HepG2 (cell line): Measurements from ENCODE around the gene SERTAD2. TPM values are rescaled to one million over a fixed set of nuclear protein-coding genes. Genes with fewer than 3 reads are reported as not detected.

Experiments
- ATAC-seq: fragments of 200-7000 bp; cut with Tn5 transposase; 3 replicates; pipeline ENCODE4 v1.9.1; 2020; ENCODE audit warnings: mild to moderate bottlenecking, moderate library complexity
- BruUV-seq: library from RNA; stranded (reverse); fragments of 400-500 nt; replicated peaks from 2 replicates; lab custom pipeline; 2021; lab: Mats Ljungman, UMichigan
- CTCF ChIA-PET: fragments of 300-600 bp; formaldehyde crosslinking; extraction: SDS; loops from one replicate; lab custom pipeline; 2021; ENCODE audit warnings: low total read pairs, inconsistent platforms, low intra/inter-chr PET ratio; lab: Yijun Ruan, JAX
- POLR2A ChIA-PET: fragments of 350-600 bp; sonication (Branson Sonifier 250); formaldehyde crosslinking; loops from one replicate; lab custom pipeline; 2020; ENCODE audit warnings: antibody characterized with exemption, inconsistent platforms; lab: Yijun Ruan, JAX
- DNase-seq: peaks from one replicate; pipeline ENCODE4 v3.0.0-alpha.2; 2015; ENCODE audit warnings: low spot score
- FAIRE-seq: peaks from 3 replicates; lab custom pipeline; 2011; peaks lifted over from hg19 to GRCh38; lab: Jason Lieb, UNC
- H2AFZ ChIP-seq: one replicate; pipeline ENCODE4 v1.6.1; 2011; ENCODE audit warnings: low read length, inconsistent platforms
- H3K27ac ChIP-seq: fragments of 300-600 bp; 3 replicates; pipeline ENCODE4 v1.8.0; 2011; ENCODE audit warnings: mixed run types, mild to moderate bottlenecking, mixed read lengths, low read length, inconsistent platforms; ENCODE audit not compliant: insufficient read depth; ENCODE audit errors: extremely low read length
- H3K27me3 ChIP-seq, 2 experiments: fragments of 200-600 bp in 1 of 2; 2 replicates in 1 of 2; 3 replicates in 1 of 2; pipeline versions ENCODE4 v1.6.0 to v1.8.0; 2011; ENCODE audit warnings: low read length in 2 of 2, mild to moderate bottlenecking in 2 of 2, moderate library complexity in 2 of 2, inconsistent platforms in 1 of 2; ENCODE audit not compliant: insufficient read depth in 2 of 2, control insufficient read depth in 1 of 2
- H3K36me3 ChIP-seq, 2 experiments: fragments of 200-600 bp in 1 of 2; replicated peaks in 1 of 2; 2 replicates in 1 of 2; 3 replicates in 1 of 2; pipeline versions ENCODE4 v1.5.1 to v1.8.0; 2011; ENCODE audit warnings: low read length in 2 of 2, inconsistent platforms in 1 of 2; ENCODE audit not compliant: insufficient read depth in 2 of 2, control insufficient read depth in 1 of 2
- H3K4me1 ChIP-seq: 2 replicates; pipeline ENCODE4 v1.5.1; 2012; ENCODE audit warnings: low read length, inconsistent platforms; ENCODE audit not compliant: insufficient read depth
- H3K4me2 ChIP-seq: 2 replicates; pipeline ENCODE4 v1.6.0; 2011; ENCODE audit warnings: low read depth, low read length, inconsistent platforms
- H3K4me3 ChIP-seq, 3 experiments: fragments of 200-600 bp in 1 of 3; sonication (generic), shearing (Covaris generic) in 1 of 3; replicated peaks in 1 of 3; 2 replicates each; pipeline ENCODE4 v1.5.1; 2011 to 2016; ENCODE audit warnings: low read length in 3 of 3, inconsistent platforms in 2 of 3, low read depth in 2 of 3, mild to moderate bottlenecking in 2 of 3, control low read depth in 1 of 3, mixed read lengths in 1 of 3; ENCODE audit not compliant: insufficient read depth in 1 of 3
- H3K79me2 ChIP-seq: one replicate; pipeline ENCODE4 v1.6.1; 2011; ENCODE audit warnings: low read length, inconsistent platforms; ENCODE audit not compliant: insufficient read depth
- H3K9ac ChIP-seq: 2 replicates; pipeline ENCODE4 v1.6.0; 2011; ENCODE audit warnings: mild to moderate bottlenecking, low read depth, low read length, inconsistent platforms; ENCODE audit not compliant: insufficient read depth
- H3K9me3 ChIP-seq: 2 replicates; pipeline ENCODE4 v1.5.1; 2012; ENCODE audit warnings: mild to moderate bottlenecking, low read length
- H4K20me1 ChIP-seq: 2 replicates; pipeline ENCODE4 v1.6.0; 2011; ENCODE audit warnings: inconsistent platforms, mild to moderate bottlenecking, low read length, moderate library complexity; ENCODE audit not compliant: insufficient read depth
- PAXIP1 ChIP-seq: sonication (generic); formaldehyde crosslinking; conservative IDR thresholded peaks from 2 replicates; pipeline ENCODE4 v1.4.0; 2020; ENCODE audit warnings: mild to moderate bottlenecking, missing genetic modification reagents, moderate library complexity
- RFX1 ChIP-seq: fragments of 450-650 bp; IDR thresholded peaks from 2 replicates; pipeline ENCODE4 v1.6.1; 2017
- SIX1 ChIP-seq: sonication (generic); formaldehyde crosslinking; IDR thresholded peaks from 2 replicates; pipeline ENCODE4 v1.4.0; 2020; ENCODE audit warnings: missing genetic modification reagents, borderline replicate concordance
- ZFP37 ChIP-seq: sonication (generic); formaldehyde crosslinking; IDR thresholded peaks from 2 replicates; pipeline ENCODE4 v1.4.0; 2020; ENCODE audit warnings: missing genetic modification reagents, borderline replicate concordance
- ZMAT3 ChIP-seq: sonication (generic); formaldehyde crosslinking; conservative IDR thresholded peaks from 2 replicates; pipeline ENCODE4 v1.7.0; 2021; ENCODE audit warnings: missing genetic modification reagents
- ZNF816 ChIP-seq: sonication (generic); formaldehyde crosslinking; IDR thresholded peaks from 2 replicates; pipeline ENCODE4 v1.8.0; 2022; ENCODE audit warnings: missing genetic modification reagents, mild to moderate bottlenecking, borderline replicate concordance
- WGBS: methylation state at CpG from one replicate; pipeline ENCODE4 v1.1.6; 2017; ENCODE audit warnings: low lambda C conversion rate; 5-methylcytosine and 5-hydroxymethylcytosine counted together
- in situ Hi-C: cut with HindIII; loops from 2 replicates; pipeline ENCODE4 v1.10.0; 2017; ENCODE audit warnings: low pct_unique_long_range_greater_than_20kb; ENCODE audit not compliant: extremely low pct_ligation_motif_present
- intact Hi-C: fragments of 100-400 bp; cut with micrococcal nuclease; formaldehyde crosslinking; loops from one replicate; pipeline ENCODE4 v1.10.0; 2022; ENCODE audit not compliant: unreplicated experiment
- polyA plus RNA-seq, 8 experiments: library from polyadenylated mRNA; depleted of rRNA in 3 of 8; stranded (reverse) in 7 of 8; unstranded in 1 of 8; fragments of >200 nt; fragmentation: Illumina TruSeq in 4 of 8; extraction: Trizol in 4 of 8; gene quantifications; 2 replicates each; pipeline versions ENCODE4 v1.2.1 to v1.2.3, GENCODE V29; 2011 to 2016; ENCODE audit warnings: low read depth in 4 of 8, missing spikeins in 1 of 8, mixed read lengths in 1 of 8; ENCODE audit not compliant: insufficient read depth in 1 of 8
- total RNA-seq, 5 experiments: library from RNA; depleted of rRNA; stranded (reverse); fragments of >200 nt; fragmentation: Illumina TruSeq; extraction: Trizol; gene quantifications; 2 replicates each; pipeline ENCODE4 v1.2.3, GENCODE V29; 2016; ENCODE audit warnings: low read depth in 1 of 5
- TF ChIP-seq, protein P1 (sequence below): sonication (generic); formaldehyde crosslinking; IDR thresholded peaks from 2 replicates; pipeline ENCODE4 v1.8.1; 2023; ENCODE audit warnings: mild to moderate bottlenecking, inconsistent platforms, moderate library complexity, missing genetic modification reagents, borderline replicate concordance
- TF ChIP-seq, protein P2 (sequence below): sonication (generic); formaldehyde crosslinking; IDR thresholded peaks from 2 replicates; pipeline ENCODE4 v1.4.0; 2020; ENCODE audit warnings: mild to moderate bottlenecking, missing genetic modification reagents

The SERTAD2 gene
- total and polyA plus RNA-seq, 2 of the 13 experiments (the other 11 are each of a cell fraction or from before 2014, with no cell fraction given): 6.7 to 22.6 TPM

DNA sequence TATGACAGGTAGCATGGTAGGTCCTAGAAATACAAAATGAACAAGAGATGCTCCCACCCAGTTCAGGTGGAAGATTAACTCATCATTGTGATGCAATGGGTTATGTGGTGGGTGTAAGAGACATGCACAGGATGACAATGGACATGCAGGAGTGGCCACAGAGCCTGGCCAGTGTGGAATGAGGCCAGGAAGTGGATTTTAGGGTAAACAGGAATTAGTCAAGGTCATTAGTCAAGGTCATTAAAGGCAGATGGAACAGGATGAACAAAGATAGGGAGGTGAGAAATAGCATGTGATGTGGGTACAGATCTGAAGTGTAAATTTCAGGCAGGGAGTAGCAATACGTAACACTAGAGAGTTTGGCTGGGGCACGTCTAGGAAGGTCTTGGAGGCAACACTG is 15.6 kb upstream of the SERTAD2 start (continued):
- TF ChIP-seq, protein P1, sequence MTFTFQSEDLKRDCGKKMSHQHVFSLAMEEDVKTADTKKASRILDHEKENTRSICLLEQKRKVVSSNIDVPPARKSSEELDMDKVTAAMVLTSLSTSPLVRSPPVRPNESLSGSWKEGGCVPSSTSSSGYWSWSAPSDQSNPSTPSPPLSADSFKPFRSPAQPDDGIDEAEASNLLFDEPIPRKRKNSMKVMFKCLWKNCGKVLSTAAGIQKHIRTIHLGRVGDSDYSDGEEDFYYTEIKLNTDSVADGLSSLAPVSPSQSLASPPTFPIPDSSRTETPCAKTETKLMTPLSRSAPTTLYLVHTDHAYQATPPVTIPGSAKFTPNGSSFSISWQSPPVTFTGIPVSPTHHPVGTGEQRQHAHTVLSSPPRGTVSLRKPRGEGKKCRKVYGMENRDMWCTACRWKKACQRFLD: no peak
- TF ChIP-seq RFX1 (no peak), ZFP37 (CRISPR knock-in tag) (peak; percentile 68; the same call in 1 of the 2 replicates), ZMAT3 (CRISPR knock-in tag) (no peak)
- TF ChIP-seq, protein P2, sequence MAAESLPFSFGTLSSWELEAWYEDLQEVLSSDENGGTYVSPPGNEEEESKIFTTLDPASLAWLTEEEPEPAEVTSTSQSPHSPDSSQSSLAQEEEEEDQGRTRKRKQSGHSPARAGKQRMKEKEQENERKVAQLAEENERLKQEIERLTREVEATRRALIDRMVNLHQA (CRISPR knock-in tag): no peak

DNA sequence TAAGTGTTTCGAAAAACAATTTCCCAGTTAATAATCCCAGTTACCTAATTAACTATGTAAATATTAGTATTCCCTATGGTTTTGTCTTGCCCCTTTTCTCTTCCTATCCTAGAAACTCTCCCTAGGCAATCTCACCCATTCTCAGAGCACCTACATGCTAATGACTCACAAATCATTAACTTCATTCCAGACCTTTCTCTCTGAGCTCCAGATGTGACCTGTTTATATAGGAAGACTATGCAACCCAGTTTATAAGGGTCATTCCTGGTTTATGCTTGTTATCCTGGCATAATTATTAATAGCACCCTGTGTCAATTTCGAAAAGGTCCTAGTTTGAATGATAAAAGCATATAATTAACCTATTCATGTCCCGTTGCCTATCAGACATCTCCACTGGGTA is 14.8 kb upstream of the SERTAD2 start:
- H4K20me1 ChIP-seq: no peaks in the 10 kb centered on the region
- ATAC-seq (no peak), FAIRE-seq (no peak), DNase-seq (no peak)
- WGBS: 95% methylated on average over 3 of the region's 3 CpGs
- no peak overlapping the region for H3K27ac ChIP-seq
- peaks cover 69% of the 10 kb centered on the region for H3K4me1 ChIP-seq
- intact Hi-C loops (loop anchor here (2.0 kb wide), 1 partner anchor 14 kb away; no protein-coding TSS in a partner anchor), in situ Hi-C loops (no loop called here)
- POLR2A ChIA-PET: interaction anchor here (0.9 to 9.0 kb wide), 3 partner anchors 16 to 82 kb away, joined by 3 to 120 read pairs (median 3); partner anchors contain the start of gene SERTAD2
- H3K9me3 ChIP-seq: no peaks in the 10 kb centered on the region
- H3K27me3 ChIP-seq: no peaks in the 10 kb centered on the region
- H3K36me3 ChIP-seq: no peaks in the 10 kb centered on the region
- CTCF ChIA-PET: no interaction called here
- TF ChIP-seq SIX1 (CRISPR knock-in tag) (no peak), PAXIP1 (CRISPR knock-in tag) (no peak), ZNF816 (CRISPR knock-in tag) (0 out of 2 replicates have a peak, but pooled peaks have one; percentile 13)
- H2AFZ ChIP-seq: no peak overlapping the region
- no peak overlapping the region for H3K9ac ChIP-seq
- H3K79me2 ChIP-seq: no peaks in the 10 kb centered on the region
- no peak overlapping the region for H3K4me3 ChIP-seq
- peak overlapping the region; percentile 25; the same call in 1 of the 2 replicates for H3K4me2 ChIP-seq
- BruUV-seq: no TSS peak
